ENCODE data around the gene SNX24.
"Not testable (repeated sequence)": the region's sequence is repeated elsewhere in the genome, so short reads cannot be mapped to it uniquely, and the experiment has no call there.

SNX24 gene

GRCh38 chr5:122871661-122872060, 26.2 kb downstream of the SNX24 start:
- DNase-seq (ENCODE audit: low spot score) = no peak

DNA sequence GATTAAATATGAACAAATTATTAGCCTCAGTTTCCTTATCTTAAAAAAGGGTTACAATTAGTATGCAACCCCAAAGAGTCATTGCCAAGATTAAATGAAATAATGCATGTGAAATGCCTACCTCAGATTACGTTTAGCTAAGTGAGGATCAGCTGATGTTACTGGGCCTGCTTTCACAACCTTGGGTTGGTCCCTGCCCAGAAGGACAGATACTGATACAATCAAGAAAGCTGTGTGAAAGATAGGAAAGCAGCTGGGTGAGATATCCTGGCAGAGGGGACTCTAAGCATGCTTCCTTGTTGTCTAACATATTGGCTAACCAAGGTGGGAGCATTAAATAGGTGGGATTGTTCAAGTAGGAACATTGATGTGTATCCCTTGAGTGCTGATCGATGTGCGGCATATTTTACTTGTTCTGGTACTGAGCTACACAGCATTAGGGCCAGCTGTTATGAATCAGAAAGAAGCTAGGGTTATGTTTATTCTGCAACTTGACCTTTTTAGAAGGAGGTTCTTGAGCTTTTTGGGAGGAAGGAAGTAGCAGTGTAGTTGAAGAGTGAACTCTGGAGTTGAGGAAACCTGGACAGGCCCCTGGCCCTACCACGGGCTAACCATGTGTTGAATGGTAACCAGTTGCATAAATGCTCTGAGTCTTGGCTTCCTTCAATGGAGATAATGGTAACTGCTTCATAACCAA, 28.9 kb downstream of the SNX24 start:
- no peak for DNase-seq (ENCODE audit: low spot score)

- no peak for DNase-seq (ENCODE audit: low spot score)
Observed at GRCh38 chr5:122877518-122877917, 32.1 kb downstream of the SNX24 start.

GRCh38 chr5:122879076-122879475, 33.7 kb downstream of the SNX24 start:
- DNase-seq (ENCODE audit: low spot score) = no peak

GRCh38 chr5:122880170-122880689, 34.8 kb downstream of the SNX24 start:
- DNase-seq (ENCODE audit: low spot score) = no peak

GRCh38 chr5:122880749-122881148, 35.3 kb downstream of the SNX24 start:
- no peak for DNase-seq (ENCODE audit: low spot score)

- DNase-seq (ENCODE audit: low spot score) = no peak
Observed at GRCh38 chr5:122882831-122883230, 37.4 kb downstream of the SNX24 start.

- no peak for DNase-seq (ENCODE audit: low spot score)
Observed at GRCh38 chr5:122885045-122885517, 39.7 kb downstream of the SNX24 start.

- no peak for DNase-seq (ENCODE audit: low spot score)
Observed at GRCh38 chr5:122885891-122886290, 40.5 kb downstream of the SNX24 start.

GRCh38 chr5:122895141-122895540, 49.7 kb downstream of the SNX24 start:
- no peak for DNase-seq (ENCODE audit: low spot score)

DNA sequence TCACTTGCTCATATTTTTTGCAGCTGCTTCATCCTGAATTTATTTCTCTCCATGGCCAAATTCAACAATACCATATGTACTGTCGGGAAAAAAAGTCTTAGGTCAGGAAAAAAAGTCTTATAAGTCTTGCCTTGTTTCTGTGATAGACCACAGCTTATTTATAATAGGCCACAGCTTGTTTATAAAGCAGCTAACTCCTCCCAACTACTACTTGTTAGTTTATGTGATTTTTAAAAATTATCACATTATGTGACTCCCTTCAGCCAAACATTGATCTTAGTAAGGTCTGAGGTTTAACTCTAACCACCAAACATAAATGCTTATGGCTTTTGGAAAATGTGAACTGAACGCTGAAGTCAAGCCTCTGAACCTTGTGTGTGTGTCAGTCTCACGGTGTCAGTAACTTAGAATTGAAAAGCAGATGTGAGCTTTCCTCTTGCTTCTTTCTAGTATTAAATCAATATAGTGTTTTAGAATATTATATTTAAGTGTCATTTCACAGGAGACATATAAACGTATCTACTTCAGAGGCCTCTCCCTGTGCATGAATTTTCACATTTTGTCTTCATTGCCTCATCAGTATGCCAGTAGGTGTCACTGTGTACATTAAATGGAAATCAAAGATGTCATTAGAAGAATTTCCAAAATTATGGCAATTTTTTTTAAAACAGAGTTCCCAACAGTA, 51.3 kb downstream of the SNX24 start:
- no peak for DNase-seq (ENCODE audit: low spot score)

GRCh38 chr5:122897283-122897602, 51.8 kb downstream of the SNX24 start:
- DNase-seq (ENCODE audit: low spot score) = no peak

- no peak for DNase-seq (ENCODE audit: low spot score)
Observed at GRCh38 chr5:122901346-122901745, 55.9 kb downstream of the SNX24 start.

- DNase-seq (ENCODE audit: low spot score) = no peak
Observed at GRCh38 chr5:122902263-122902662, 56.9 kb downstream of the SNX24 start.

- DNase-seq (ENCODE audit: low spot score) = no peak
Observed at GRCh38 chr5:122906768-122907167, 61.4 kb downstream of the SNX24 start.

- no peak for DNase-seq (ENCODE audit: low spot score)
Observed at GRCh38 chr5:122907276-122907675, 61.9 kb downstream of the SNX24 start.

DNA sequence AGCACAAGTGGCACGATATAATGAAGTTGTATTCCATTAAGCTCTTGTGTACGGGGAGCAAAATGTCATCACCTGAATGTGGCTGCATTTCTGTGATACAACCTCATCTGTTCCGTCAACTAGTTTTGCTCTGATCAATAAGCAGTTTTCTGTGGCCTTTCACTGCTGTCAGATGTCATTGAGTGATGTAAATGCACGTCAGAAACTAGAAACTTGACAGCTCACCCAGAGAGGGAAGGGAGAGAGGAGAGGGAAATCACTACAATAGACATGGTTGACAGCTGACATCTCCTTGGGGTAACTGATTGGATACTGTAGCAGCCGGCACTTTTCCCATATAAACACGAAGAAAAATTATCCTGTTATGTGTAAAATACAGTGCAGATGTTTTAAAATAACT, 62.7 kb downstream of the SNX24 start:
- DNase-seq (ENCODE audit: low spot score) = no peak

GRCh38 chr5:122908662-122909061, 63.2 kb downstream of the SNX24 start:
- no peak for DNase-seq (ENCODE audit: low spot score)

GRCh38 chr5:122909470-122910100, 64.2 kb downstream of the SNX24 start:
- DNase-seq (ENCODE audit: low spot score) = no peak

DNA sequence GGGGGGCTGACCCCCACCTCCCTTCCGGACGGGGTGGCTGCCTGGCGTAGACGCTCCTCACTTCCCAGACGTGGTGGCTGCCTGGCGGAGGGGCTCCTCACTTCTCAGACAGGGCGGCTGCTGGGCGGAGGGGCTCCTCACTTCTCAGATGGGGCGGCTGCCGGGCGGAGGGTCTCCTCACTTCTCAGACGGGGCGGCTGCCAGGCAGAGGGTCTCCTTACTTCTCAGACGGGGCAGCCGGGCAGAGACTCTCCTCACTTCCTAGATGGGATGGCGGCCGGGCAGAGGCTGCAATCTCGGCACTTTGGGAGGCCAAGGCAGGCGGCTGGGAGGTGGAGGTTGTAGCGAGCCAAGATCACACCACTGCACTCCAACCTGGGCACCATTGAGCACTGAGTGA, 68.0 kb downstream of the SNX24 start:
- DNase-seq (ENCODE audit: low spot score) = not testable (repeated sequence)

DNA sequence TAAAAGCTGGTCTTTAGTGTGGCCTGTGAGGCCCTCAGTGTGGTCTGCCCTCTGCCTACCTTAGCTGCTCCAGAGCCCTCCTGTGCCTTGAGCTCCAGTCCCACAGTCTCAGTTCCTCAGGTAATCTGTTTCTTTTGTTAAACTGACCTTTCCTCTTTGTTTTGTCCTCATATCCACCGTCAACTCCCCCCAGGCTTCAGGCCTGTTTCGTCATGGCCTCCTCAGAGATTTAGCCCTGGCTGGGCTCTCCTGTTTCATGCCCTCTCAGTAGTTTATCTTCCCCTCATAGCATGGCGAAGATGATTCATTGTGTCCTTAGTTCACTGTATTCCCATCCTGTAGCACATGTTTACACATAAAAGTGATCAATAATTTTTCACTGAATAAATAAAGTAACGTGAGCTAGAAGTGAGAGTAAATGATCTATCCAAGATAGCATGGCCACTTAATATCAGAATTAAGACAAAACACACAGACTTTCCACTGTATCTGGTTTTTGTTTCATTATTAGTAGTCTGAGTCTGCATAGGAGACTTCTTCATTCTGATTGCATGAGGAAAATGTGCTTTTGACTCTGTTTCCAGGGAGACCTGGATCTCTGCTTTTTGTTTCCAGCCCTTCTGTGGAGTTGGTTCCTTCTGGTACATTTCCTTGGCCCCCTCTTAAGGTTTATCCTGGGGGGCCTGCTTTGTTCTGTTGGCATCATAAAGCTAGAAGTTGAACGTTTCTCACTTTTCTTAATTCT, 70.5 kb downstream of the SNX24 start:
- DNase-seq (ENCODE audit: low spot score) = no peak

GRCh38 chr5:122916490-122916889, 71.1 kb downstream of the SNX24 start:
- DNase-seq (ENCODE audit: low spot score) = no peak

Measured in hematopoietic multipotent progenitor cell treated with erythropoietin and hydrocortisone succinate and interleukin-3 and kit ligand, for 15 days (in vitro differentiated cells).